ENCODE measurements around the gene FAM3C.

Gene FAM3C

DNA sequence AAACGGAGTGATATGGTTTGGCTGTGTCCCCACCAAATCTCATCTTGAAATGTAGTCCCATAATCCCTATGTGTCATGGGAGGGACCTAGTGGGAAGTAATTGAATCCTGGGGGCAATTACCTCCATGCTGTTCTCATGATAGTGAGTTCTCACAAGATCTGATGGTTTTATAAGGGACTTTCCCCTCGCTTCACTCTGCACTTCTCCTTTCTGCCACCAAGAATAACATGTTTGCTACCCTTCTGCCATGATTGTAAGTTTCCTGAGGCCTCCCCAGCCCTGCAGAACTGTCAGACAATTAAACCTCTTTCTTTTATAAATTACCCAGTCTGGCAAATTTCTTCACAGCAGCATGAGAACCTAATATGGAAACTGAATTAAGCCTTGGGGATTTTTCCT, 19.1 kb downstream of the FAM3C start:
- no peak for DNase-seq

DNA sequence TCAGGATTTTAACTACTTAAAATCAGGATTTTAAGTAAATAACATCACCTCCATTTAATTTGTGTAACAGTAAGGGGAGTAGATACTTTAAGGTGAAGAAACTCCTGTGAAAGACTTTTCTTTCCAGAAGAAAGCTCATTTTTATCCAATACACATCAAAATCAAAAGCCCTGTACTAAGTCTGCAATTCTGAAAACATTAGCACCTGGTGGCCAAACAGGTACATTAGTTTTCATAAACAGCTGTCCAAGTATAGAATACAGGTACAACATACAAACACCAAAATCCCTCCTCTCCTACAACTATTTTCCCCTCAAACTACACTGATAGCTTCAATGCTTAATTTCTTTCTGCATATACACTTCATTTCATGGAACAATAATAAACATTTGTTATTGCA, 22.9 kb downstream of the FAM3C start:
- DNase-seq: no peak

DNA sequence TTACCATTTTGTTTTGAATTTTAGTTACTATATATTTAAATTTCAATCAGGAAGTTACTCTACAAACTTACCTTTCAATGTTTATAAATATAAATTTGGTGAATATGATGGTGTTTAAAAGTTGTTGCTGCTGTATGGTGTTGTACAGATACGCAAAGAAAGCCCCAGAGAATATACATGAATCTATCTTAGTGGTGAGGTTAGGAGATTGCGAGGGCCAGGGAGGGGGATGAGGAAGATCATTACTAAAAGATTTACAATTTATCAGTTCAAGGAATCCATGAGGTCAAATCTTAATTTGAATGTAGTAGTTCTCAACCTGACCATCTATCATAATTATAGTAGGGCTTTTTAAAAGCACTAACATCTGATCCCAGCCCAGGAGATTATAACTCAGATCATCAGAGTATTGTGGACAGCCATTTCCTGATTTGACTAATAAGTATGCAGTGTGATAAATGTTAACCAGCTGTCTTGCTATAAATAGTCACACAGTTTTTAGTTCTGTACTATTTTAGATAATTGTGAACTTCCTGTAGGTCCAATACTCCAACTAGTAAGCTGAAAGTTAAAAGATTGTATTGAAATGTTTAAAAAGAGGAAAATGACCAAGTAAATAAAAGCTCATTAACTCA, 23.6 kb downstream of the FAM3C start:
- DNase-seq: no peak

DNA sequence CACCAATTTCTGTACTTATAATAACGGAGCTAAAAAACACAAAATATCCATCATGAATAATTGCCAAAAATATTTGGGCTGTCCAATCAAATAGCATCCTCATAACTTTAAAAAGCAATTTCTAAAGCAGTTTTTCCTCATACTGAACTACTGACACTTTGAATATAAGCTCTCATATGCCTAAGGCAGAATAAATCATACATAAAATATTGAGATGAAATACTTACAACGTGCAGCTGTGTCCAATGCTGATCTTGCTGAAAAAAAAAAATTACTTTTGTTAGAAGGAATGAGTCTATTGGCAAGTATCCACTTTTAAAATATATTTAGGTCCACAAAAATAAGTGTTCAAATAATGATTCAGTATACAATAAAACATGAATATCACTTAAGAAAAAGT, 24.2 kb downstream of the FAM3C start:
- no peak for DNase-seq

DNA sequence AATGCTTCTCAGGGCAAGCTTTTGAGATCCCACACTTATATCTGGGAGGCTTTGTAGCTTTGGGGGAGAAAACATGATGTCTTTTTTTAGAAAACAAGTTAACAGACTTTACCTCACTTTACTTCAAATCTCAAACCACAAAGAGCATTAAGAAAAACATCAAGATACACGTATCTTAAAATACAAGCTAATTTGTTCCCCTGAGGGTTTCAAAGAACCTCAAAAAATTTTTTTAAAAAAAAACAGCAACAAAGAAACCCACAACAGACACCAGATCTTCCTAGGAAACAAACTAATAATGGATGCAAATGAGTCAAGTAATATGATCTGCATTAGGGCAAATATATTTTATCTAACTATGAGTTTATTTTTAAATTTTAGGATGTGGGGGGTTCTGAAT, 24.7 kb downstream of the FAM3C start:
- DNase-seq: no peak

DNA sequence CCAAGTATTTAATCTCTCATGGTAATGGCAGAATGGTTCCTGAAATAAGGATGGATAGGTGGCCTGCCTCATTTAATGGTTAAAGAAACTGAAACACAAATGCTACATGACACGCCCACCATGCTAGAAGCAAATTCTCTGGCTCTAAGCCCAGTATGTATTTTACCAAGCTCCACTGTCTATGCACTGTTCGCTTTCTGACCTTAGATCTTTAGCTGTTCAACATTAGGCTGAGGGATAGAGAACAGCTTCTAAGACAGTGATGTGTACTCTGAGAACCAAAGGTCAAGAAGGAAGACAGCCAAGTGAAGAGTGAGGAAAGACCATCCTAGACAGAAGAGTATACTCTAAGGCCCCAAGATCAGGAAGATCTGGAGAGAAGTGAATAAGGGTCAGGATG, 26.6 kb downstream of the FAM3C start:
- DNase-seq: no peak

DNA sequence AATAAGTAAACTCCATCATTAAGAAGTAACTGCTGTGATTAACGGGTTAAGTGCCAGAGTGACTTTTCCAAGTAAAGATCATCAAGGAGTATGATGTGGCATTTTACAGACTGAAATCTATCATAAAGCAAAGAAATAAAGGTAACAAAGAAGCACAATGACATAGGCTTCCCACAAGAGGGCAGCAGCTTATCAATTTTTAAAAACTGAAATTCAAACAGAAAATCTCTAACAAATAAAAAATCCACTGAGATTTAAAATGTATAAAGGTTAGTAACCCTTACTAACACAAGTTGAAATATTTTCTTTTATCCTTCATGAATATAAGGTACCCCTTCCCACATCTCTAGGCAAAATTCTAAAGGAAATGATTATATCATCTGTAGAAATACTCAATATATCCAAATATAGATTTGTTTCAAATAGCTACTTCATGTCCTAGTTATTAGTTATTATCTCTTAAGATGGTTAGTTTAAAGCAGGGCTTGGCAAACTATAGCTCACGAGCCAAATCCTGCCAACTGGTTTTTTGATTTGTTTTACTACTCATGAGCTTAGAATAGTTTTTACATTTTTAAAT, 29.2 kb downstream of the FAM3C start:
- no peak for DNase-seq

DNA sequence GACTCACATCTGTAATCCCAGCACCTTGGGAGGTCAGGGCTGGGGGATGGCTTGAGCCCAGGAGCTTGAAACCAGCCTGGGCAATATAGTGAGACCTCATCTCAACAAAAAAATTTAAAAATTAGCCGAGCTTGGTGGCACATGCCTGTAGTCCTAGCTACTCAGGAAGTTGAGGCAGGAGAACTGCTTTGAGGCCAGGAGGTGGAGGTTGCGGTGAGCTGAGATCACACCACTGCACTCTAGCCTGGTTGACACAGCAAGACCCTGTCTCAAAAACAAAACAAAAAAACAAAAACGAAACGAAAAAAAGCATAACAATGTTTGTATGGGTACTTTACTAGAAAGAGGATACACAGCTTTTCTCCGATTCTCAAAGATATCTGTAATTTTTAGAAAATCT, 35.5 kb downstream of the FAM3C start:
- DNase-seq: no peak

DNA sequence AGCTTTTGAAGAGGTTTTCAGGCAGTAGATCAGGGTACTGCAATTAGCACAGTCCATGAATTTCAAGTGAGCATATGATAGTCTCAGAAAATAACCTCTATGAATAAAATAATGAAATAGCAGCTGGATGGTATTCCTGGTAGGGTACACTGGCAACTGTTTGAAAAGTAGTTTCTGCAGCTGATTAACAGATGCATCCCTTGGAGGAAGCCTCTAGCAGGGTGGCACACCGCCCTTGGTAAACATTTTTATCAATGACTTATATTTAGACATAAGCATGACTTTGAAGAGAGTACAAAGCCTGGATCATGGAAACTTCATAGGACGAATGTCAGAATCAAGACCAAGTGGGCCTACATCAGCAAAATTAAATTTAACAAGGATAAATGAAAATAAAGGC, 40.5 kb downstream of the FAM3C start:
- no peak for DNase-seq

DNA sequence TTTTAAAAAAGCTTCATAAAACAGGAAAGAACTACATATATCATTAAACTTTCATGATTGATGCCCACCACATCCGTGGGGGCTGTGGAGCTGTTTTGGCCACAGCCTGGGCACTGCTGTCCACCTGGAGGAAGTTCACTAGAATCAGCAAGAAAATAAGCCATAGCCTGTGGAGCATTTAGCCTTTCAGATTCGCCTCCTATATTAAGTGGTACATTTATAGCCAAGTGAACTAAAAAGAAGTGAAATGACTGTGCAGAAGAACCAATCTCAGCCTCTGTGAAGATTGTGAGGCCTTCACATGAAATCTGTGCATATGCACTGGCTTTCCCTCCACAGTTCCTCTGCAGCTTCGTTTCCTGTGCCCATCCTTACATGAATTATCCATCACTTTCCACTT, 43.8 kb downstream of the FAM3C start:
- no peak for DNase-seq

DNA sequence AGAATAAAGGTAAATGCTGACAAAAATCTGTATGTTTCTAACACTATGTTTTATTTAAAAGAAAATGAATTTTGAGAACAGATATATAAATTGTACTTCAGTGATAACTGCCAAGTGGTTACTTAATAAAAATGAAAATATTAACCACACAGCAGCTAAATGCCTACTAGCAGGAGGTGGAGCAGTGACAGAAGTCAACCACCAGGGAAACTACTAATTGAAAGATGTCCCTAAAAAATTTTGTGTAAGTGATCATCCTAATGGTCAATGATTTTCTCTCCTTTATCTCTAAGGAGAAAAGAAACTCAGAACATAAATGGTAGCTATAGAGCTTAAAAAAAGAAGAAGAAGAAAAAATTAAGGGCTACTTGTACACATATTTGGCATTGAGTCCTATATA, 44.4 kb downstream of the FAM3C start:
- DNase-seq: no peak

DNA sequence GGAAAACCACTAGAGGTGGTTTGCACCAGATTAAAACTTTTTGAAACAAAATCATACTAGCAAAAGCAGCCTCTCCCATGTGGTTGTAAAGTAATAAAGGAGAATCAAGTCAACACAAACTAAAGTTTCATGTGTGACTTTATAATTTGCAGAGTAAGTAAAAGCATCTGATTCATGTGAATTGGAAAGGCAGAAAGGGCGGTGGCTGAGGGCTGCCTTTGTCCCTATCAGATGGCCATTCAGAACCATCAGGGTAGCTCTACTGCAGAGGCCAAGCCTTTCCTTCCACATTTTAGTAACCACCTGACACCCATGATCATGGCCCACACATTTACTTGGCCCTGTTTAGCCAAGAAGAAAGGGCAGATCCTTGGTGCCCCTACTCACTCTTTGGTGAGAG, 51.6 kb downstream of the FAM3C start:
- DNase-seq: no peak

DNA sequence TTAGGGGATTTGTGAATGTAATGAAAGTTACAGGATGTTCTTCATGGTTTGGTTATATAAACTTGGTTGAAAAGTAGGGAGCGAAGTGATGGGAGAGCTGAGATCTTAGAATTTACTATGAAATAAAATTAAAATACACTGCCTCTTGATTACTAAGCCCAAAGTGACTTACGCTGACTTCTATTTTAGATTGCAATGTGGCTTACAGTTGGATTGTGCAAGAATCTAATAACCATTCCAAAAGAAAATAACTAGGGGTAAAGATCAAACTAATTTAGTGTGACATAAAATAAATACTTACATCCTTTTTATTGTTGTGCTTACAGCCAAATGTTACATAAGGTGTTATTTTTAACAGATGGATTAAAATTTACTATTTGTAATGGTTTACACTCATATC, 52.0 kb downstream of the FAM3C start:
- no peak for DNase-seq

DNA sequence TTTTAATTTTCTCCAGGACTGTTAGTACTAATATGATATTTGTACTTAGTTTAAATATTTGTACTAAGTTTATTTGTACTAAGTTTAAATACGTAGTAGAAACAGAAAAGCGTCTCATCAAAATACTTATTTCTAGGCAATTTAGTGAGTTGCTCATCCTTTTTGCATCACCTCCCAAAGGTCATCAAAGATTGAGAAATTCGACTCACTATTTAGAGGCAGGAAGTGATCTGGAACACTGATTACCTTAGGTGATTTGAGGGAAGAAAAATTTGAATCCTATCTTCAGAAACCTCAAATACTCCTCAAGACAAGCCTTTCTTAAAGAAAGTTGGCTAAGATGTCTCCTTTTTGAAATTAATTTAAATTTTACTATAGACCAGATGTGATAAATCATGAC, 52.8 kb downstream of the FAM3C start:
- DNase-seq: no peak

DNA sequence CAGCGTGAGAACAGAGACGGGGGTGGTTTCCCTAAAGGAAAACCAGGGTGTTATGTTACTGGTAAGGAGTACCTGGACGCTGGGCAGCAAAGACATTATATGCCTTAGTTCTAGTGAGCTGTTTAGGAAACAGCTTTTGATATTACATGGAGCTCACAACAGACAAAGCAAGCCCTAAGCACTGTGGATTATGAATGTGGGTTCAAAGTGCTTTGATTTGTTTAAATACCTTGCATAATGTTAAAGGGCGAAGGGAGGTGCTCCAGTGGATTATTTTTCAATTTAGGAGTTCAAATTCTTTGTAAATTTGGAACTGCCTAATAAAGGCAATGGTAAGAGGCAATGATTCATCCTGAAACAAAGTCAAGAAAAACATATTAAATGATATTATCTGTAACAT, 53.5 kb downstream of the FAM3C start:
- no peak for DNase-seq

DNA sequence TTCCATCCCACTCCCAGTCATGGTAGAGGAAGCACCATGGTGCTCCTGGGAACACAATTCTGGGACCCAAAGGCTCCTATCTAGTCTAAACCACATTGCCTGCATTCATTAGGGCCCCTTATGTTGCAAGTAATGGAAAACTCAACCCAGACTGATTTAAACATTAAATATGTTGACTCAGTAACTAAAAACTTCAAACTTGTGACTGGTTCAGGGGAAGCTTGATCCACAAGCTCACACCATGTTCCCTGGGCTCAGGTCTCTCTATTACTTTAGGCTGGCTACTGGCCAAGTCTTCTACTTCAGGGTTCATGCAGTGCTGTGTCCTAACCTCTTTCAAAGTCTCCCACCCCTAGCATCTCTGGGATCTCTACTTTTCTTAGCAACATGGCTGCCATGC, 54.2 kb downstream of the FAM3C start:
- DNase-seq: no peak

DNA sequence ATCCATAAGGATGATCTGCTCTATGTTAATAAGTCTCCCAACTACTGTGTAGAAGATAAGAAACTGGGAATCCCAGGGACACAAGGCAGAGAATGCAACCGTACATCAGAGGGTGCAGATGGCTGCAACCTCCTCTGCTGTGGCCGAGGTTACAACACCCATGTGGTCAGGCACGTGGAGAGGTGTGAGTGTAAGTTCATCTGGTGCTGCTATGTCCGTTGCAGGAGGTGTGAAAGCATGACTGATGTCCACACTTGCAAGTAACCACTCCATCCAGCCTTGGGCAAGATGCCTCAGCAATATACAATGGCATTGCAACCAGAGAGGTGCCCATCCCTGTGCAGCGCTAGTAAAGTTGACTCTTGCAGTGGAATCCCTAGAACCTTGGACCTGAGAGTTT, 57.0 kb downstream of the FAM3C start:
- DNase-seq: no peak

DNA sequence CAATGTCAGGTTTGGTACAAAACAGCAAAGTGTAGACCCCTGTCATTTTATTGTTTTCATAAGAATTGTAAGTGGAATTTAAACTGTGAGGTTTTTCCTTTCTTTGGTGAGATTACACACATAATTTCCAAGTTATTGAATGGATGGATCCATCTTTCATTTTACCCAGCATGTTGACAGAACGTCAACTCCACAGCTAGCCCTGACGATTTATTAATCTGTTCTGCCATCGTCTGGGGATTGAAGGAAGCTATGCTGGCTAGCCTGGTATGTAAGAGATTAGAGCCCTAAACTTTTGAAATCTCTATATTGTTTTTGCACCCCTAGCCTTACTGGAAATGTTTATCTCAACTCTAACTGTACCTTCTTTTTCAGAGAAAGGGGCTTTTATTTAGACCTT, 58.7 kb downstream of the FAM3C start:
- DNase-seq: no peak

DNA sequence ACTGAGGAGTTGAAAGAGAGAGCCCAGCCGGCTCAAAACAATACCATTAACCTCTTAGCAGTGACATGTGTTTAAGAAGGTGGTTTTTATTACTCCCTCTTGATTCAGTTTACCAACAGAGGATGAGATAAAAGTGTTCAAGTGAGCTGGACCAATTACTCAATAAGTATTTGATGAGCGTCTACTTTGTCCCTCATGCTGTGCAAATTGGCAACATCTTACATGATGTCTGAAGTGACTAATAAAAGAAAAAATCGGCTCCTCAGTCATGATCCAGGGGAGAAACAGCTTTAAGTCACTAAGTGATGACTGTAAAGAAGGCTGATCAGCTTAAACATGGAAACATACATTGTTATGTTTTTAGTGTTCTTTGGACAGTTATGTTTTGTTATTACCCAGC, 59.5 kb downstream of the FAM3C start:
- no peak for DNase-seq

DNA sequence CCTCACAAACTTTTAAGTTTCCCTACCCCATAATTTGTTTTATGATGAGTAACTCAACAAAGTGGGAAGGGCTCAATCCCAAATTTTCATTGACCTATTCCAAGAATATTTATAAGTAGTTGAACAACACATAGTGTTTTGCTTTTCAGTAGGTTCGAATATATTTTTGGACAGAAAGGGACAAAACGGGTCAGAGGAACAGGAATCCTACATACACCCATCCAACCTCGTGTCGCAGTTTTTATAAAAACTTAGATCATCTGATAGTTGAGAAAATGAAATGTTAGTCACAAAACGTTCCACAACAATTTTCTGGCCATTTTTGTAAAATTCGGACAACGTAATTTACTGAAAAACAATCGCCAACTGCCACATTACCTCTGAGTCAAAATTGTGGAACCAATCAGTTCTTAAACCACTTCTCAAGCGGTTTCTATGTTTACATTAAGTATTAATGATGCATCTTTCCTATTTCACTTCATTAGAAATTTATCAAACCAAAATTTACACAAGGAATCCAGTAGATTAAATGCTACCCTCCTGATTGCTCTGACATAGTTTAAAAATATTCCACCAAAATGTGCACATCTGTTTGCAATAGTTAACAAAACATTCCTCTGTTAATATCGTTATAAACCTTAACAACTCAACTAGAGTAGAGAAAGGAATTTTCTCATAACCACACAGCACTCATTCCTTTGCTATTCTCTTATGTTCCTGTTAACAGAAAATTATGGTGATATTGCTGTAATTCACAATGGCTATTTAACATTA, 61.0 kb downstream of the FAM3C start:
- DNase-seq: no peak

DNA sequence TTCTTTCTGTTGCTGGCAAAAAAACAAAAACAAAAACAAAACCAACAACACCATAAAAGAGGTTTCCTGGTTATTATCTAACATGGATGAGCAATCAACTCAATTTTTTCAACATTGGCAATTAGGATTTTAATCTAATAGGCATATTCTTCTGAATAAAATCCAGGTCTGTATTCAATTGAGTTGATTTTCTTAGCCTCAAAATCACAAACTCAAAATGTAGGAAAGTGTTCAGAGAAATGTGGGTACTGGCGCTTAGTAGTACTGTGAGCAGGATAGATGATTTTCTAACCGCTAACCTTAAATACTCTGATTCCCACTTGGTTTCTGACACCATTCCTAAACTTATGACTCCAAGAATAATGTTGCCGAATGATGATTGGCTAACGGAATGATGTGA, 61.7 kb downstream of the FAM3C start:
- DNase-seq: no peak

DNA sequence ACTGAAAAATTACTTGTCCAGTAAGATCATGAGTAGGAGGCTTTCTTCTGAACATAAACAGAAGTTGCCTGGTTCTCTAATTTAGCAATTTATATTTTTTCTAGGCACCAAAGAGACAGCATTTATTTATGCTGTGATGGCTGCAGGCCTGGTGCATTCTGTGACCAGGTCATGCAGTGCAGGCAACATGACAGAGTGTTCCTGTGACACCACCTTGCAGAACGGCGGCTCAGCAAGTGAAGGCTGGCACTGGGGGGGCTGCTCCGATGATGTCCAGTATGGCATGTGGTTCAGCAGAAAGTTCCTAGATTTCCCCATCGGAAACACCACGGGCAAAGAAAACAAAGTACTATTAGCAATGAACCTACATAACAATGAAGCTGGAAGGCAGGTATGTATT, 64.5 kb downstream of the FAM3C start:
- DNase-seq: no peak

DNA sequence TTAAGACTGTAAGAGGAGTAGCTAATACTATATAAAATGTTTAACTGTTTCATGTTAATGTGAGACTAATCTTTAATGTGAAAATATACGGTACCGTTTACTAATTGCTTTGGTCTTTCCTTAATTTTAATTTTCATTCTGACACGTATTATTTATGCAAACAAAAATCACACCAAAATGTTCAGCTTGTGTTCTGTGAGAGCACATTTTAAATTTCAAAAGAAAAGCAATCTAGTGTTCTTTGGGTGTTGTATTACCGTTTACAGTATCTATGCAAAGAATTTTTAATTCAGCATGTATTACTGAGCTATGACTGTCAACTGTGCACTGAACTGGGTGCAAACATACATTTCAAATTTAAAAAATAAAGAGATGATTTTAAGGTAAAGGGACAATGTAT, 65.1 kb downstream of the FAM3C start:
- DNase-seq: no peak

DNA sequence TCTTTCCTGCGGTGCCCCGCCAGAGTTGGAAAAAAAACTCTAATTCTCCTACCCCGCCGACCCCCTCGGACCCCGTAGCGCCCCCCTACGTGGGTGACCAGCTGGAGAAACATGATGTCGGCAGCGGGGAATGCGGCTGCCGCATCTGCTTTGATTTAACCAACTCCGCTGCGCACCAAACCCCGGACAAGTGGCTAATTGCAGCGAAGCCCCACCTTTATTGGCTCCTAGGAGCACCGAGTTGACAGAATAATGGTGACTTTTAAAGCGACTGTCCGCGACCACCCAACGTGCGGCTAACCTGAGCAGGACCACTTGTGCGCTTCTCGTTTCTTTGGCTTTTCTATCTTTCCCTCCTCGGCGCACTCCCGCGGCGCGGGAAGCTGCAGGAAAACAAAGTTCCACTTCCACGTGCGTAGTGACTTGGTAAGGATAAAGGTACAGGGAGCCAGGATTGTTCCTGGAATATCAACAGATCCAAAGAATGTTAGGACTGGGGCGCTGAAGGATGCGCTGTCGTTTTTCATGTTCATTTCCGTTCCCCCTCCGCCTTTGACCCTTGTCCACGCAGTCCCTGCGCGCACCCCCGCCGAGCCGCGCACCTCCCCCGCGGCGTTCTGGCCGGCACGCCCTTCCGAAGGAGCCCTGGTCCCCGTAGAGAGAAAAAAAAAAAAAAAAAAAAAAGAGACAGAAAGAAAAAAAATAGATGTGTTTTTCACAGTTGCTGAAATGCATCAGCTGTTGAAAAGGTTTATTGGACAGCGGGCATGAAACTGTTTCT, 65.9 kb downstream of the FAM3C start:
- DNase-seq: no peak

Measured in activated T-cell treated with anti-CD3 and anti-CD28 coated beads, Interleukin-2, amount 50 U/mL, for 1 hour (primary cell).